NT2/D1 (cell line): ENCODE measurements around the gene SARDH.

ENCODE experiments used
- DNase-seq: peaks from one replicate; pipeline ENCODE4 v3.0.0-alpha.2; 2011; ENCODE audit warnings: low read depth, low spot score
- H3K27me3 ChIP-seq: 2 replicates; pipeline ENCODE4 v1.6.0; 2011; ENCODE audit warnings: mild to moderate bottlenecking; ENCODE audit not compliant: insufficient read length, insufficient read depth
- H3K36me3 ChIP-seq: 2 replicates; pipeline ENCODE4 v1.6.1; 2011; ENCODE audit warnings: mild to moderate bottlenecking, low read length, mixed read lengths; ENCODE audit not compliant: insufficient read depth, insufficient read length
- H3K4me1 ChIP-seq: 2 replicates; pipeline ENCODE4 v1.5.1; 2011; ENCODE audit not compliant: insufficient read depth, insufficient read length
- H3K4me3 ChIP-seq: 2 replicates; pipeline ENCODE4 v1.5.1; 2011; ENCODE audit warnings: low read depth; ENCODE audit not compliant: insufficient read length
- H3K9ac ChIP-seq: 2 replicates; pipeline ENCODE4 v1.6.0; 2011; ENCODE audit warnings: low read depth; ENCODE audit not compliant: insufficient read length
- H3K9me3 ChIP-seq: 2 replicates; pipeline ENCODE4 v1.5.1; 2011; ENCODE audit warnings: mild to moderate bottlenecking, low read length; ENCODE audit not compliant: insufficient read depth
- SUZ12 ChIP-seq: IDR thresholded peaks from 2 replicates; pipeline ENCODE4 v1.6.1; 2011; ENCODE audit not compliant: insufficient read length, insufficient read depth; ENCODE audit errors: extremely low read depth
- YY1 ChIP-seq: IDR thresholded peaks from 2 replicates; pipeline ENCODE4 v1.6.1; 2011; ENCODE audit not compliant: insufficient read length, insufficient read depth
- ZNF274 ChIP-seq: IDR thresholded peaks from 2 replicates; pipeline ENCODE4 v1.6.1; 2011; ENCODE audit warnings: mild to moderate bottlenecking, low read depth, low read length

SARDH gene

GRCh38 chr9:133622555-133622954 lies 115.6 kb downstream of the SARDH start:
- H3K27me3 ChIP-seq: peaks cover 16% of the 10 kb centered on the region

GRCh38 chr9:133621725-133622267 lies 116.4 kb downstream of the SARDH start:
- Histone ChIP-seq H3K4me1 (no peaks in the 10 kb centered on the region), H3K9ac (no peak overlapping the region), H3K27me3 (peaks cover 21% of the 10 kb centered on the region), H3K36me3 (no peaks in the 10 kb centered on the region), H3K9me3 (peaks cover 19% of the 10 kb centered on the region; the same call in 1 of the 2 replicates), H3K4me3 (no peak overlapping the region)
- DNase-seq: no peak
- TF ChIP-seq SUZ12 (no peak), ZNF274 (no peak), YY1 (no peak)

More at GRCh38 chr9:133622555-133622954, 115.6 kb downstream of the SARDH start:
- Histone ChIP-seq H3K4me3 (no peak overlapping the region), H3K9ac (no peak overlapping the region), H3K4me1 (no peaks in the 10 kb centered on the region), H3K36me3 (no peaks in the 10 kb centered on the region), H3K9me3 (peaks cover 24% of the 10 kb centered on the region; the same call in 1 of the 2 replicates)
- no peak for DNase-seq
- TF ChIP-seq ZNF274: no peak
- no peak for TF ChIP-seq SUZ12
- no peak for TF ChIP-seq YY1

GRCh38 chr9:133619791-133620190 lies 118.4 kb downstream of the SARDH start:
- Histone ChIP-seq H3K4me1 (peaks cover 5% of the 10 kb centered on the region), H3K9ac (no peak overlapping the region), H3K9me3 (0 out of 2 replicates have a peak, but pooled peaks cover under 1% of the 10 kb centered on the region), H3K27me3 (peaks cover 28% of the 10 kb centered on the region), H3K36me3 (no peaks in the 10 kb centered on the region), H3K4me3 (no peak overlapping the region)
- no peak for DNase-seq
- TF ChIP-seq SUZ12 (no peak), YY1 (no peak), ZNF274 (no peak)

DNA sequence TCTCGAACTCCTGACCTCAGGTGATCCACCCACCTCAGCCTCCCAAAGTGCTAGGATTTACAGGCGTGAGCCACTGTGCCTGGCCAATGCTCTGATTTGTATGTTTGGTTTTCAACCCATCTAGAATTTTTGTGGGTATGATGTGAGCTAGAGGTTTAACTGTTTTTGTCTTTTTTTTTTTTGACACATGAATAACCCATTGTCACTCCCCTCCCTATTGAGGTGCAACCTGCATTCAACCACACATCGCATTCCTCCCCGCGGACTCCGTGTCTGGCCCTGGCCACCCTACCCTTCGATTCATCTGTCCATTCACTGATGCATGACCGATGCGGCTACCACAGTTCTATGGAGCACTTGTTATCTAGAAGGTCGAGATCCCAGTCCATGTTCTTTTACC lies 119.4 kb downstream of the SARDH start:
- Histone ChIP-seq H3K4me3 (no peak overlapping the region), H3K27me3 (peaks cover 37% of the 10 kb centered on the region), H3K4me1 (peaks cover 7% of the 10 kb centered on the region), H3K9ac (no peak overlapping the region), H3K36me3 (no peaks in the 10 kb centered on the region), H3K9me3 (no peaks in the 10 kb centered on the region)
- no peak for TF ChIP-seq ZNF274
- TF ChIP-seq YY1: no peak
- TF ChIP-seq SUZ12: no peak
- no peak for DNase-seq

- Histone ChIP-seq H3K9ac (no peak overlapping the region), H3K4me1 (peaks cover 7% of the 10 kb centered on the region), H3K36me3 (no peaks in the 10 kb centered on the region), H3K27me3 (peaks cover 44% of the 10 kb centered on the region), H3K9me3 (no peaks in the 10 kb centered on the region), H3K4me3 (no peak overlapping the region)
- no peak for DNase-seq
- TF ChIP-seq ZNF274: no peak
- no peak for TF ChIP-seq SUZ12
- TF ChIP-seq YY1: no peak
These were observed 121.3 kb downstream of the SARDH start for GRCh38 chr9:133616643-133617405.

GRCh38 chr9:133615606-133616188 lies 122.5 kb downstream of the SARDH start:
- Histone ChIP-seq H3K4me1 (peaks cover 7% of the 10 kb centered on the region), H3K36me3 (no peaks in the 10 kb centered on the region), H3K9ac (no peak overlapping the region), H3K4me3 (no peak overlapping the region), H3K27me3 (peaks cover 49% of the 10 kb centered on the region), H3K9me3 (no peaks in the 10 kb centered on the region)
- TF ChIP-seq ZNF274 (no peak), YY1 (no peak), SUZ12 (no peak)
- DNase-seq: no peak

DNA sequence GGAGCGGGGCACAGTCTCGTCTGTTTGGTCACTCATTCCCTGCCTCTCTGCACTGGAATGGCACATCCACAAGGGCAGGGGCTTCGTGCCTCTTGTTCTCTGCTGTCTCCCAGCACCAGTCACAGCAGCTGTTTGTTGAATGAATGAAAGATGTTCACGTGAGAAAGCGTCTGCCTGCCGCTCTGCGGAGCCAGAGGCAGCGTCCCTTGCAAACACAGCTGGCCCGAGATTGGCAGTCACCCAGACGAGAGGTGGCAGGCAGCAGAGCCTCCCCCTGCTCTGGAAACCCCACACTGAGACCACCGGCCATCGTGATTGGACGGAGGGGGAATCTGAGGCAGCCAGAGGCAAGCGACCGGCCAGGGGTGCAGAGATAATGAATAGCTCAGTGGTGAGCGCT lies 123.0 kb downstream of the SARDH start:
- Histone ChIP-seq H3K36me3 (no peaks in the 10 kb centered on the region), H3K9me3 (no peaks in the 10 kb centered on the region)

More for the DNA sequence above, 123.0 kb downstream of the SARDH start:
- Histone ChIP-seq H3K27me3 (peaks cover 53% of the 10 kb centered on the region), H3K4me3 (no peak overlapping the region), H3K4me1 (peaks cover 7% of the 10 kb centered on the region), H3K9ac (peak overlapping the region; percentile 17)
- no peak for TF ChIP-seq ZNF274
- no peak for TF ChIP-seq SUZ12
- no peak for TF ChIP-seq YY1
- DNase-seq: no peak
